Panc1 (cell line): ENCODE results near the gene HIPK2.

Experiments used
- CTCF ChIP-seq: fragments of 450-650 bp; IDR thresholded peaks from 2 replicates; pipeline ENCODE4 v1.5.1; 2017; ENCODE audit warnings: mild to moderate bottlenecking
- POLR2AphosphoS5 ChIP-seq: IDR thresholded peaks from 2 replicates; pipeline ENCODE4 v1.6.1; 2012; ENCODE audit warnings: mild to moderate bottlenecking, low read depth, low read length, moderate library complexity
- REST ChIP-seq, 2 experiments: IDR thresholded peaks; 2 replicates each; pipeline ENCODE4 v1.6.1; 2011 to 2012; ENCODE audit warnings: low read depth in 2 of 2, control low read depth in 1 of 2, low read length in 1 of 2, mild to moderate bottlenecking in 1 of 2, moderate library complexity in 1 of 2; ENCODE audit not compliant: insufficient read depth in 1 of 2
- SIN3A ChIP-seq: IDR thresholded peaks from 2 replicates; pipeline ENCODE4 v1.6.1; 2012; ENCODE audit warnings: low read depth, mild to moderate bottlenecking, low read length, moderate library complexity, borderline replicate concordance; ENCODE audit not compliant: insufficient read depth

- TF ChIP-seq CTCF: no peak
- TF ChIP-seq REST (IDR thresholded peaks at IDR 0.05; ENCODE audit: insufficient read depth in 1 of 2, low read depth in 2 of 2, low read length in 1 of 2): no peak
- no peak for TF ChIP-seq POLR2AphosphoS5
- no peak for TF ChIP-seq SIN3A
These were observed 44.0 kb downstream of the HIPK2 start for GRCh38 chr7:139733751-139734150.
